MM.1S (cell line): ENCODE results near the gene HTR2C.

Source experiments
- CTCF ChIP-seq: fragments of 300-600 bp; sonication (generic); IDR thresholded peaks from 2 replicates; pipeline ENCODE4 v1.5.1; 2016; ENCODE audit warnings: antibody characterized with exemption, low read length, mixed read lengths
- EZH2phosphoT487 ChIP-seq: fragments of 300-600 bp; sonication (generic); IDR thresholded peaks from 2 replicates; pipeline ENCODE4 v1.6.1; 2018; ENCODE audit warnings: antibody characterized with exemption, low read length

- no peak for TF ChIP-seq CTCF
- no peak for TF ChIP-seq EZH2phosphoT487
Measured at GRCh38 chrX:114930227-114930626, 346.3 kb downstream of the HTR2C start.
